HG03575 (cell line): Measurements from ENCODE around the gene DPYSL3.

Experiments used
- ATAC-seq: cut with Tn5 transposase; IDR thresholded peaks from one replicate; pipeline ENCODE4 v1.9.1; 2021; ENCODE audit not compliant: unreplicated experiment, insufficient number of reproducible peaks, low FRiP score; ENCODE audit errors: extremely low read depth

The DPYSL3 gene

GRCh38 chr5:147348046-147348445 lies 161.8 kb downstream of the DPYSL3 start:
- ATAC-seq: no peak

- no peak for ATAC-seq
Measured at GRCh38 chr5:147346006-147346561, 163.8 kb downstream of the DPYSL3 start.

- no peak for ATAC-seq
Measured at GRCh38 chr5:147344861-147345260, 165.0 kb downstream of the DPYSL3 start.

GRCh38 chr5:147341345-147341744 lies 168.5 kb downstream of the DPYSL3 start:
- no peak for ATAC-seq

- ATAC-seq: no peak
Measured at GRCh38 chr5:147340941-147341340, 168.9 kb downstream of the DPYSL3 start.
